ENCODE data around the gene PPM1M. TPM values are rescaled to one million over a fixed set of nuclear protein-coding genes. Genes with fewer than 3 reads are reported as not detected.

Gene PPM1M
- total RNA-seq, 1 donor from 2014 or later = 1.1 TPM

- peak overlapping the region; percentile 79 for H3K4me3 Mint-ChIP-seq
- Histone ChIP-seq H3K27ac (no peak overlapping the region), H3K4me2 (peak overlapping the region; percentile 75), H3K9ac (no peak overlapping the region), H3K79me2 (ENCODE audit: low read depth) (no peaks in the 10 kb centered on the region), H3K27me3 (peaks cover 46% of the 10 kb centered on the region), H3K4me1 (no peaks in the 10 kb centered on the region), H4K20me1 (ENCODE audit: low read depth) (peaks cover 2% of the 10 kb centered on the region), H3K36me3 (no peaks in the 10 kb centered on the region), H3K4me3 (peak overlapping the region; percentile 49), H3K9me3 (ENCODE audit: low read depth) (no peaks in the 10 kb centered on the region), H3F3A (ENCODE audit: low read depth) (peaks cover 18% of the 10 kb centered on the region), H2AFZ (replicated peaks) (peak overlapping the region; percentile 89)
- peaks cover 11% of the 10 kb centered on the region for H3K36me3 Mint-ChIP-seq
- H3K9me3 Mint-ChIP-seq = no peaks in the 10 kb centered on the region
- DNase-seq (ENCODE audit: low spot score) = no peak
- no peak for TF ChIP-seq EZH2phosphoT487 (IDR thresholded peaks at IDR 0.05)
- TF ChIP-seq EZH2 (IDR thresholded peaks at IDR 0.05) = peak; percentile 5
- no peak for TF ChIP-seq CTCF (IDR thresholded peaks at IDR 0.05)
- H3K27me3 Mint-ChIP-seq (ENCODE audit: insufficient read depth, low read depth) = peaks cover 26% of the 10 kb centered on the region
- no peak overlapping the region for H3K27ac Mint-ChIP-seq
- H3K4me1 Mint-ChIP-seq = no peaks in the 10 kb centered on the region
Observed at GRCh38 chr3:52246264-52246620, 683 bp downstream of the PPM1M start.

- H3K4me3 Mint-ChIP-seq = peak overlapping the region; percentile 79
- no peaks in the 10 kb centered on the region for H3K4me1 Mint-ChIP-seq
- no peak overlapping the region for H3K27ac Mint-ChIP-seq
- H3K4me3 ChIP-seq = no peak overlapping the region
- H3K27me3 Mint-ChIP-seq (ENCODE audit: insufficient read depth, low read depth) = peaks cover 26% of the 10 kb centered on the region
- H3K36me3 ChIP-seq = no peaks in the 10 kb centered on the region
- H3K4me1 ChIP-seq = no peaks in the 10 kb centered on the region
- no peak overlapping the region for H2AFZ ChIP-seq (replicated peaks)
- TF ChIP-seq CTCF (IDR thresholded peaks at IDR 0.05) (no peak), EZH2 (IDR thresholded peaks at IDR 0.05) (no peak), EZH2phosphoT487 (IDR thresholded peaks at IDR 0.05) (no peak)
- no peak for DNase-seq (ENCODE audit: low spot score)
- no peaks in the 10 kb centered on the region for H3K9me3 ChIP-seq (ENCODE audit: low read depth)
- no peak overlapping the region for H3K4me2 ChIP-seq
- peaks cover 46% of the 10 kb centered on the region for H3K27me3 ChIP-seq
- peaks cover 2% of the 10 kb centered on the region for H4K20me1 ChIP-seq (ENCODE audit: low read depth)
- H3K79me2 ChIP-seq (ENCODE audit: low read depth) = no peaks in the 10 kb centered on the region
- H3K9me3 Mint-ChIP-seq = no peaks in the 10 kb centered on the region
- H3F3A ChIP-seq (ENCODE audit: low read depth) = peaks cover 18% of the 10 kb centered on the region
- peaks cover 11% of the 10 kb centered on the region for H3K36me3 Mint-ChIP-seq
- no peak overlapping the region for H3K9ac ChIP-seq
- H3K27ac ChIP-seq = no peak overlapping the region
Observed at GRCh38 chr3:52246728-52247408, 1.3 kb downstream of the PPM1M start.

- no peak overlapping the region for H3K27ac ChIP-seq
- peaks cover 46% of the 10 kb centered on the region for H3K27me3 ChIP-seq
- no peak for DNase-seq (ENCODE audit: low spot score)
- Mint-ChIP-seq H3K4me1 (no peaks in the 10 kb centered on the region), H3K27ac (no peak overlapping the region), H3K36me3 (peaks cover 13% of the 10 kb centered on the region), H3K9me3 (no peaks in the 10 kb centered on the region), H3K27me3 (ENCODE audit: insufficient read depth, low read depth) (peaks cover 26% of the 10 kb centered on the region), H3K4me3 (peak overlapping the region; percentile 69)
- no peak for TF ChIP-seq CTCF (IDR thresholded peaks at IDR 0.05)
- no peak for TF ChIP-seq EZH2phosphoT487 (IDR thresholded peaks at IDR 0.05)
- no peak for TF ChIP-seq EZH2 (IDR thresholded peaks at IDR 0.05)
- H4K20me1 ChIP-seq (ENCODE audit: low read depth) = peaks cover 2% of the 10 kb centered on the region
- H3K4me2 ChIP-seq = no peak overlapping the region
- H3K36me3 ChIP-seq = no peaks in the 10 kb centered on the region
- H3F3A ChIP-seq (ENCODE audit: low read depth) = peaks cover 18% of the 10 kb centered on the region
- H3K9ac ChIP-seq = no peak overlapping the region
- H3K4me1 ChIP-seq = no peaks in the 10 kb centered on the region
- H3K4me3 ChIP-seq = no peak overlapping the region
- H3K79me2 ChIP-seq (ENCODE audit: low read depth) = no peaks in the 10 kb centered on the region
- no peaks in the 10 kb centered on the region for H3K9me3 ChIP-seq (ENCODE audit: low read depth)
- H2AFZ ChIP-seq (replicated peaks) = no peak overlapping the region
Observed at GRCh38 chr3:52247409-52248164, 2.0 kb downstream of the PPM1M start.

Data from neural progenitor cell (in vitro differentiated cells).